Testis (tissue), 2 donors: ENCODE data around the gene CD200.

ENCODE experiments used
- CTCF ChIP-seq, 3 experiments: fragments of 450-650 bp in 2 of 3; fragments of 200-600 bp in 1 of 3; sonication (generic) in 1 of 3; IDR thresholded peaks; one replicate each; pipeline ENCODE4 v1.5.1; 2016 to 2019; ENCODE audit warnings: antibody characterized with exemption in 3 of 3, mild to moderate bottlenecking in 2 of 3, moderate library complexity in 1 of 3
- POLR2A ChIP-seq: fragments of 450-650 bp; IDR thresholded peaks from one replicate; pipeline ENCODE4 v1.6.1; 2017; ENCODE audit warnings: antibody characterized with exemption, mild to moderate bottlenecking, moderate library complexity

GRCh38 chr3:112395896-112396290 lies 62.9 kb downstream of the CD200 start:
- no peak for TF ChIP-seq POLR2A
- TF ChIP-seq CTCF (IDR thresholded peaks at IDR 0.05), result no peak
